PC-3 (cell line): ENCODE results near the gene FBXW5. TPM values are rescaled to one million over a fixed set of nuclear protein-coding genes. Genes with fewer than 3 reads are reported as not detected.
A peak's percentile ranks its signal among the peaks of the same experiment; 100 is the strongest.

Experiments
- ATAC-seq: fragments of 200-7000 bp; cut with Tn5 transposase; 2 replicates; pipeline ENCODE4 v1.9.1; 2020; ENCODE audit warnings: mild to moderate bottlenecking, moderate library complexity
- BruUV-seq: library from RNA; stranded (reverse); fragments of 400-500 nt; replicated peaks from 2 replicates; lab custom pipeline; 2021; lab: Mats Ljungman, UMichigan
- CTCF ChIA-PET: fragments of 300-600 bp; sonication (Branson Sonifier 250); formaldehyde crosslinking; loops from one replicate; lab custom pipeline; 2022; ENCODE audit warnings: antibody characterized with exemption; lab: Charles Lee
- POLR2A ChIA-PET: fragments of 300-600 bp; sonication (Branson Sonifier 250); formaldehyde crosslinking; loops from one replicate; lab custom pipeline; 2022; ENCODE audit warnings: antibody characterized with exemption; ENCODE audit not compliant: unreplicated experiment; lab: Charles Lee
- DNase-seq: peaks from one replicate; pipeline ENCODE4 v3.0.0-alpha.2; 2015
- H2AFZ ChIP-seq: fragments of 300-600 bp; sonication (generic); 2 replicates; pipeline ENCODE4 v1.6.0; 2016; ENCODE audit warnings: antibody characterized with exemption, low read length
- H3F3A ChIP-seq: fragments of 300-600 bp; sonication (generic); one replicate; pipeline ENCODE4 v1.6.0; 2017; ENCODE audit warnings: antibody characterized with exemption, low read length, control low read depth, mild to moderate bottlenecking; ENCODE audit not compliant: unreplicated experiment
- H3K27ac ChIP-seq: fragments of 300-600 bp; sonication (generic); 2 replicates; pipeline ENCODE4 v1.5.1; 2016; ENCODE audit warnings: mild to moderate bottlenecking, low read length
- H3K27me3 ChIP-seq: fragments of 300-600 bp; sonication (generic); 2 replicates; pipeline ENCODE4 v1.6.1; 2016; ENCODE audit warnings: low read length, mixed read lengths
- H3K36me3 ChIP-seq: fragments of 300-600 bp; sonication (generic); 2 replicates; pipeline ENCODE4 v1.6.1; 2016; ENCODE audit warnings: low read depth, mixed run types, low read length, mixed read lengths
- H3K4me1 ChIP-seq: fragments of 300-600 bp; sonication (generic); 2 replicates; pipeline ENCODE4 v1.5.1; 2016; ENCODE audit warnings: low read length; ENCODE audit not compliant: insufficient read depth
- H3K4me2 ChIP-seq: fragments of 300-600 bp; sonication (generic); 2 replicates; pipeline ENCODE4 v1.6.0; 2016; ENCODE audit warnings: low read length
- H3K4me3 ChIP-seq: fragments of 300-600 bp; sonication (generic); 2 replicates; pipeline ENCODE4 v1.5.1; 2016; ENCODE audit warnings: mild to moderate bottlenecking, low read length, mixed read lengths
- H3K79me2 ChIP-seq: fragments of 300-600 bp; sonication (generic); 2 replicates; pipeline ENCODE4 v1.6.1; 2017; ENCODE audit warnings: low read length, mixed read lengths
- H3K9ac ChIP-seq: fragments of 300-600 bp; sonication (generic); 2 replicates; pipeline ENCODE4 v1.6.0; 2016; ENCODE audit warnings: mild to moderate bottlenecking, low read length
- H3K9me2 ChIP-seq: fragments of 300-600 bp; sonication (generic); replicated peaks from 2 replicates; pipeline ENCODE4 v1.6.1; 2016; ENCODE audit warnings: mixed run types, low read length, mixed read lengths
- H3K9me3 ChIP-seq: fragments of 300-600 bp; sonication (generic); 2 replicates; pipeline ENCODE4 v1.6.1; 2016; ENCODE audit warnings: low read length, mixed read lengths
- H4K20me1 ChIP-seq: fragments of 300-600 bp; sonication (generic); 2 replicates; pipeline ENCODE4 v1.6.1; 2016; ENCODE audit warnings: low read length, mixed read lengths
- EZH2 ChIP-seq: fragments of 300-600 bp; sonication (generic); IDR thresholded peaks from one replicate; pipeline ENCODE4 v1.6.1; 2017; ENCODE audit warnings: antibody characterized with exemption, mild to moderate bottlenecking, low read length; ENCODE audit not compliant: unreplicated experiment
- EZH2phosphoT487 ChIP-seq: fragments of 300-600 bp; sonication (generic); IDR thresholded peaks from 2 replicates; pipeline ENCODE4 v1.6.1; 2018; ENCODE audit warnings: mild to moderate bottlenecking, antibody characterized with exemption, low read length, borderline replicate concordance
- intact Hi-C: fragments of 100-400 bp; cut with micrococcal nuclease; formaldehyde crosslinking; loops from 2 replicates; pipeline ENCODE4 v1.9.0; 2023
- total RNA-seq: library from RNA; depleted of rRNA; stranded (reverse); fragments of >200 nt; gene quantifications from 2 replicates; pipeline ENCODE4 v1.2.3, GENCODE V29; 2014
- TF ChIP-seq, protein P1 (sequence below): fragments of 300-600 bp; sonication (generic); conservative IDR thresholded peaks from 2 replicates; pipeline ENCODE4 v1.5.1; 2017; ENCODE audit warnings: antibody characterized with exemption, low read depth, mild to moderate bottlenecking, low read length

Gene FBXW5
- total RNA-seq, 1 experiment from 2014 or later: 138 TPM

DNA sequence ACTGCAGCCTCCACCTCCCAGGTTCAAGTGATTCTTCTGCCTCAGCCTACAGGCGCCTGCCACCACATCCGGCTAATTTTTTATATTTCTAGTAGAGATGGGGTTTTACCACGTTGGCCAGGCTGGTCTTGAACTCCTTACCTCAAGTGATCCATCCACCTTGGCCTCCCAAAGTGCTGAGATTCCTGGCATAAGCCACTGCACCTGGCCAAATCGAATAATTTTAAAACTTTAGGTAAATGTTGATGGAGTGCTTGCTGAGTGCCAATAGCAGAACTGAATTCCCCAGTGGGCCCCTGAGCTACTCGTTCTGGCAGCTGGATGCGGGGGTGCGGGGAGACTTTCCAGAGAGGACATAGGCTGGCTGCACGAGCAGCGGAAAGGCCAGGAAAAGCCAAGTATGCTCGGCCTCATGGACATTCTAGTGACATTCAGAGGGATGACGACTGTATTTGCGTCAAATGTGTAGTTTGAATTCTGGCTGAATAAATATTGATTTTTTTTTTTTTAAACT is 41.4 kb downstream of the FBXW5 start:
- Histone ChIP-seq H3K9me2 (no peaks in the 10 kb centered on the region), H4K20me1 (no peaks in the 10 kb centered on the region), H3K27me3 (no peaks in the 10 kb centered on the region), H3K4me2 (no peak overlapping the region), H3K79me2 (0 out of 2 replicates have a peak, but pooled peaks cover 6% of the 10 kb centered on the region), H3K9me3 (no peaks in the 10 kb centered on the region), H3K4me1 (peaks cover 31% of the 10 kb centered on the region), H2AFZ (no peak overlapping the region), H3K4me3 (no peak overlapping the region), H3F3A (peaks cover 4% of the 10 kb centered on the region), H3K27ac (peak overlapping the region; percentile 99), H3K36me3 (peaks cover 5% of the 10 kb centered on the region; the same call in 1 of the 2 replicates), H3K9ac (no peak overlapping the region)
- ATAC-seq: no peak
- BruUV-seq: no TSS peak
- no peak for TF ChIP-seq EZH2phosphoT487
- intact Hi-C loops: loop anchor here (5.0 kb wide), 1 partner anchor 124 kb away; the partner anchor contains the start of gene ABCA2
- ChIA-PET CTCF (no interaction called here), POLR2A (no interaction called here)
- DNase-seq: no peak

DNA sequence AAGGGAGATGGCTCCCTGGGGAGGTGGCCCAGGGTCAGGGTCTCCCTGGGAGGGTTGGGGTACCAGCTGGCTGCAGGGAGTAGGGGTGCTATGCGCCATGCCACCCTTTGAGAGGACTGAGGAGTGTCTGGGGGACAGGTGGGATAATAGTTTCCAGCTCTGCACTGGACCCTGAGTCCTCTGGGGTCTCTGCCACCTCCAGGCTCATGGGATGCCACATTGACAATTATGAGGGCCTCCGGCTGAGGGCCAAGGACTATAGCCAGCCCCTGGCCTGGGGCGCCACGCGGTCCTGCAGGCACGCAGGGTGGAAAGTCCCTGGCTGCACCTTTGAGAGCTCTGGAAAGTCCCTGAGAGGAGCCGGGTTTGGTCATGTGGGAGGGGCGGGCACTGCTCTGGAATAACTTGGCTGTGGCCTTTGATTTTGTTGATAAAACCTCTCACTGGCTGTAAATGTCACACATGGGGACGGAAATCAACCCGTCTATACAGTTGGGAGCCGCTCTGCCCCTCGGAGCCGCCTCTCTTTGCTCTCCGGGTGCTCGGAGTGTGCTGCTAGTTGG is 42.2 kb downstream of the FBXW5 start:
- no TSS peak for BruUV-seq
- Histone ChIP-seq H3K9me3 (no peaks in the 10 kb centered on the region), H3F3A (peaks cover 4% of the 10 kb centered on the region), H3K9me2 (no peaks in the 10 kb centered on the region), H3K9ac (peak overlapping the region; percentile 88), H3K4me1 (peaks cover 31% of the 10 kb centered on the region), H3K36me3 (peaks cover 5% of the 10 kb centered on the region; the same call in 1 of the 2 replicates), H3K4me3 (peak overlapping the region; percentile 7; the same call in 1 of the 2 replicates), H3K4me2 (peak overlapping the region; percentile 56), H3K27me3 (no peaks in the 10 kb centered on the region), H3K79me2 (0 out of 2 replicates have a peak, but pooled peaks cover 6% of the 10 kb centered on the region), H3K27ac (peak overlapping the region; percentile 99), H4K20me1 (no peaks in the 10 kb centered on the region), H2AFZ (no peak overlapping the region)
- ChIA-PET CTCF (interaction anchor here (0.6 to 1.2 kb wide), 2 partner anchors 60 to 812 kb away, joined by 3 to 6 read pairs; partner anchors contain the start of gene AJM1), POLR2A (interaction anchor here (1.3 kb wide), 1 partner anchor 16 kb away, joined by 4 read pairs; the partner anchor contains the start of gene TRAF2)
- TF ChIP-seq EZH2phosphoT487 (no peak), EZH2 (no peak)
- TF ChIP-seq, protein P1, sequence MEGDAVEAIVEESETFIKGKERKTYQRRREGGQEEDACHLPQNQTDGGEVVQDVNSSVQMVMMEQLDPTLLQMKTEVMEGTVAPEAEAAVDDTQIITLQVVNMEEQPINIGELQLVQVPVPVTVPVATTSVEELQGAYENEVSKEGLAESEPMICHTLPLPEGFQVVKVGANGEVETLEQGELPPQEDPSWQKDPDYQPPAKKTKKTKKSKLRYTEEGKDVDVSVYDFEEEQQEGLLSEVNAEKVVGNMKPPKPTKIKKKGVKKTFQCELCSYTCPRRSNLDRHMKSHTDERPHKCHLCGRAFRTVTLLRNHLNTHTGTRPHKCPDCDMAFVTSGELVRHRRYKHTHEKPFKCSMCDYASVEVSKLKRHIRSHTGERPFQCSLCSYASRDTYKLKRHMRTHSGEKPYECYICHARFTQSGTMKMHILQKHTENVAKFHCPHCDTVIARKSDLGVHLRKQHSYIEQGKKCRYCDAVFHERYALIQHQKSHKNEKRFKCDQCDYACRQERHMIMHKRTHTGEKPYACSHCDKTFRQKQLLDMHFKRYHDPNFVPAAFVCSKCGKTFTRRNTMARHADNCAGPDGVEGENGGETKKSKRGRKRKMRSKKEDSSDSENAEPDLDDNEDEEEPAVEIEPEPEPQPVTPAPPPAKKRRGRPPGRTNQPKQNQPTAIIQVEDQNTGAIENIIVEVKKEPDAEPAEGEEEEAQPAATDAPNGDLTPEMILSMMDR: no peak
- intact Hi-C loops: loop anchor here (5.0 kb wide), 1 partner anchor 125 kb away; the partner anchor contains the start of gene ABCA2
- peak; percentile 65 for ATAC-seq
- peak; percentile 67 for DNase-seq

DNA sequence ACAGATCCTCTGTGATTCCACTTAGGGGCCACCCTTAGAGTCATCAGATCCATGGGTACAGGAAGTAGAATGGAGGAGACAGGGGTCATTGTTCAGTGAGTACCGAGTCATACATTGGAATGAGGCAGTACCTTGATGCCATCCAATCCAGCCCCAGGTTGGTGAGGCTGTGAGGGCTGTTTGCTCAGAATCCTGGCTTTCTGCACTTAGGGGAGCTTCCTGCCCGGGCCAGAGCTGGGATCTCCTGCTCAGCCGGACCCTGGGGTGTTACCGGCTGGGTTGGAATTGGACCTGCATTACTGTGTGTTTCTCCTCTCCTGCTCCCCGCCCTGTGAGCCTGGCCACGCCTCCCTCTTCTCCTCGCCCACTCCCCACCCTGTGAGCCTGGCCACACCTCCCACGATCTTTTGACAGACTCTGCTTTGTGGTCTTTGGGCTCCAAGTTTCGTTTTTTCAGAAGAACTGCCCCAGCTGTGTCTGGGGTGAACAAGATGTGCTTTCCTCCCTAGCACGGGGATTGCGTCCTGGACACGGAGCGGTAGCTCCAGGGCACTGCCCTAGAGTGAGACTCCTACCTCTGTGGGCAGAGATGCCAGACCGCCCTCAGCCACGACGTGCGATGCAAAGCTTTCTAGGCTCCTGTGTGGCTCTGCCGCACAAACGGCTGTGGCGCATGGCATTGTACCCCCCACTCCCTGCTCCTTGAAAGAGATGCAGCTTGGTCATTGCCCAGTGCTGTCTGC is 42.9 kb downstream of the FBXW5 start:
- Histone ChIP-seq H3F3A (peaks cover 4% of the 10 kb centered on the region), H4K20me1 (no peaks in the 10 kb centered on the region), H3K36me3 (peaks cover 5% of the 10 kb centered on the region; the same call in 1 of the 2 replicates), H3K27me3 (no peaks in the 10 kb centered on the region), H3K4me1 (peaks cover 31% of the 10 kb centered on the region), H2AFZ (peak overlapping the region; percentile 50; the same call in 1 of the 2 replicates), H3K4me3 (peak overlapping the region; percentile 7; the same call in 1 of the 2 replicates), H3K4me2 (peak overlapping the region; percentile 56), H3K9ac (peak overlapping the region; percentile 88), H3K9me3 (no peaks in the 10 kb centered on the region), H3K9me2 (no peaks in the 10 kb centered on the region), H3K27ac (peak overlapping the region; percentile 99), H3K79me2 (peaks cover 6% of the 10 kb centered on the region; the same call in 1 of the 2 replicates)
- no peak for TF ChIP-seq EZH2phosphoT487
- TF ChIP-seq, protein P1: no peak
- TF ChIP-seq EZH2: no peak
- ATAC-seq (peak; percentile 73), DNase-seq (peak; percentile 78)
- intact Hi-C loops: loop anchor here (2.0 to 5.0 kb wide), 2 partner anchors 15 to 126 kb away; partner anchors contain the start of genes ABCA2 and TRAF2
- BruUV-seq: TSS peak; percentile 56
- ChIA-PET POLR2A (interaction anchor here (0.6 to 1.3 kb wide), 3 partner anchors 16 to 145 kb away, joined by 3 to 4 read pairs (median 4); partner anchors contain the start of gene TRAF2), CTCF (interaction anchor here (0.6 to 1.2 kb wide), 4 partner anchors 59 to 812 kb away, joined by 3 to 6 read pairs (median 4); partner anchors contain the start of gene AJM1)
